HG03064 (cell line): ENCODE results near the gene TMPRSS6.

Experiments used
- ATAC-seq: cut with Tn5 transposase; IDR thresholded peaks from one replicate; pipeline ENCODE4 v1.9.1; 2021; ENCODE audit warnings: low read depth; ENCODE audit not compliant: unreplicated experiment

Gene TMPRSS6

GRCh38 chr22:37119872-37120271, 10.4 kb upstream of the TMPRSS6 start:
- no peak for ATAC-seq

- no peak for ATAC-seq
Observed at GRCh38 chr22:37118083-37118482, 8.6 kb upstream of the TMPRSS6 start.

GRCh38 chr22:37117092-37117491, 7.6 kb upstream of the TMPRSS6 start:
- ATAC-seq: no peak

DNA sequence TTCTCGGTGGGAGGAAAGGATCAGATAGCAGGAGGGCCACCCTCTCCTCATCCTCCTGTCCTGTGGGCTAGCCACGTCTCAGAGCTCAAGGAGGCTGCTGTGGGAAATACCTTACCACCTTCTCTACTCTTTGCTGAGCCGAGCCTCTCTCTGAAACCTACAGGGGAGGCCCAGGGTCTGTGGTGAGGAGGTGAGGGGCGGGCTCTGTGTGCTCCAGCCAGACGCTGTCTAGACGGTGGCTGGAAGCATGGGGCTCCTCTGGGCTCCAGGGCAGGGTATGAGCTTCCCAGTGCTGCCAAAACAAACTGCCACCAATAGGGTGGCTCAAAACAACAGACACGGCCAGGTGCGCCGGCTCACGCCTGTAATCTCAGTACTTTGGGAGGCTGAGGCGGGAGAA, 5.5 kb upstream of the TMPRSS6 start:
- no peak for ATAC-seq

- no peak for ATAC-seq
Observed at GRCh38 chr22:37113757-37114156, 4.2 kb upstream of the TMPRSS6 start.

DNA sequence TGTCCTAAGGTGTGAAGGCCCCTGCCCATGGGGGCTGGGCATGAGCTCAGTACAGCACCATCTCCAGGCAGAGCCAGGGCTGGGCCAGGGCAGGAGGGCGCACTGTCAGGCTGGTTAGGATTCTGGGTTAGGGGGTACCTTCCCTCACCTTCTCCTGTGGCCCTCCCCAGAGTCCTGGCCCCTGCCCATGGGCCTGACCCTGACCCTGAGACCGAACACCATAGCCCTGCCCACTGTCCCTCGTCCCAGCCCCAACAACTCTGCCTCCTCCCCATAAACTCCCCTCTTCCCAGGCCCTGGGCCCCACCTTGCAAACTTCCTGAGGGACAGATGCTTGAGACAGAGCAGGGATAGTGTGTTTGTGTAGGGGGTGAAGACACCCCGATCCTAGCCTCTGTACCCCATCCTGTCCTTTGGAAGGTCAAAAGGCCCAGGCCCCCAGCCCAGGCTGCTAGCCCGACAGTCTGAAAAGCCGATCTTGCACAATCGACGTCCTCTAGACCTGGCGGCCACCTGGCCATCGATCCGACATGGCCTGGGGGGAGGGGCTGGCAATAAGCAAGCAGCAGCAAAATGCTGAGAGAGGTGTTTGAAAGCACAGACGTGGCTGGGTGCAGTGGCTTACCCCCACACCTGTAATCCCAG, 2.7 kb upstream of the TMPRSS6 start:
- no peak for ATAC-seq

GRCh38 chr22:37111156-37111717, 1.7 kb upstream of the TMPRSS6 start:
- no peak for ATAC-seq

DNA sequence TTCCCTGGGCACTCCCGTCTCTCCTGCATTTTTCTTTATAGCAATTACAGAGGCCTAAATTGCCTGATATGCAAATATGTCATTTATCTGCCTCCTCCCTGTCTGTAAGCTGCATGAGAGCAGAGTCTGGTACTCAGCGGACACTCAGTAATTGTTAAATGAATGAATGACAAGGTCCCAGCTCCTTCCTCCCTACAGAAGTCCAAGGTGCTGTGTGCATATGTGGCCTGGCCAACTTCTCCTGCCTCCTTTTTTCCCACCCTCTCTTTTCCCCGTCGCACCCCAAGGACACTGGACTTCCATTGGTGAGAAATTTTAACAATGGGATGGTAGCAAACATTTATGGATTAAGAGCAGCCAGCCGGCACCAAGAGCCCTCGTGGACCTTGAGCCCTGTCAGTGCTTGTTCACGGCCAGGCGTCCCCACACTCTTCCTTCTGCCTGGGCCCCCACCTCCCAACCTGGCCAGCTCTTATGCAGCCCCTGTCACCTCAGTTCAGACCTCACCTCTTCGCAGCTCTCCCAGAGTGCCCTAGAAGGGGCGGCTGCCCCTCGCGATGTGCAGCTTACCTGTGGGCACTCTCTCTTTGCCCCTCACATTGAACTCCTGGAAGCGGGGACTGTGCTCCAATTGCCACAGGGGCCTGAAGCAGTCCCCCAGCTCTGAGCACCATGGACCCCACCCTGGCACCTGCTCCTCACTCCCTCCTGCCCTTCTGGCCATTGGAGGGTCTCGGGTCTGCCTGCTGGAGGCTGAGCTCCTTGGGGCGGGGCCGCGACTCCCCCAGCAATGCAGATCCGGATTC, 1.5 kb downstream of the TMPRSS6 start:
- no peak for ATAC-seq

- ATAC-seq: no peak
Observed at GRCh38 chr22:37105990-37106389, 3.5 kb downstream of the TMPRSS6 start.

DNA sequence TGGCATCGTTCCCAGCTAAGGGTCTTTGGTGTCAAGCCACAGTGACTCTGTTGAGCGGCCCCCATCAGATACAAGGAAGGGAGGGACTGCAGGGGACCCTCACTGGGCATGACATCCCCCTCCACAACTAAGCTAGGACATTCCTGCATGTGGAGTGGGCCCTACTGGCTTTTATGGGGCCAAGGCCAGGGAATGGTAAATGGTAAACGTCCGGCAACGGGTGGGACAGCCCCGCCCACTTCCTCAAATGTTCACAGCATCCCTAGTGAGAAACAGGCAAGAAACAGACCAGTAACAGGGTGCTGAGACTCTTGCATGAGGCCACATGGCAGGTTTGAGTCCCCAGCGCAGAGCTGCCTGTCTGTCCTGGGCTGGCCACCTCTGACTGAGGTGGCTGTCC, 4.4 kb downstream of the TMPRSS6 start:
- ATAC-seq: no peak

DNA sequence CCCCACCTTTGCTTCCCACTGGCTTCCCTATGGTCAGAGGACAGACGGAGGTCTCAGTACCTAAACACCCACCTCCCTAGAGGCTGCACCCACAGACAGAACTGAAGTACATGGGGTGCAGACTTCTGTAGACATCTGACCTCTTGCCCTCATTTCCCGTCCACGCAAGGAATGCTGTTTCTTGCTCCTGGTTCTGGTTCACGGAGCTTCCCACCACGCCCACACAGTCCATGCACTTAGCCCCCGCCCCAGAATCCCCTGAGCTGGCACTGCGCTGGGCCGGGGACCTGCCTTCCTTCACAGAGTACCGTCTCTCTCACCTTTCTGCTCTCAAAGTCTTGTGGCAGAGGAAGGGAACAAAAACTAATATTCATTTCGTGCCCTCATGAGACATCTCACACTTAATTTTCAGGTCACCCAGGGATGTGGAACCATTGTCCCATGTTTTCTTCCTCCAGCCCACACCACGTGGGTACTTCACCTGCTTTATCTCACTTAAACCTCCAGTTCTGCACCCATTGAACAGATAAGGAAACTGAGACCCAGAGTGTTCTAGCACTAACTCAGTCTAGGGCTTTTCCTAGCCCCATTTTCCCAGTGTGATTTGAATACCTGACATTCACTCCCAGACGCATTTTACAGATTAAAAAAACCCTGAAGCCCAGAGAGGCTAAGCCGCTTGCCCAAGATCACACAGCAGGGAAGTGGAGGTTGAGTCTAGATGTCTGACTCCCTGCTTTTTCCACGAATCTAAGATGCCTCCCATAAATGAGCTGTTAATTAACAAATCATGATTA, 5.7 kb downstream of the TMPRSS6 start:
- no peak for ATAC-seq

- no peak for ATAC-seq
Observed at GRCh38 chr22:37103151-37103550, 6.4 kb downstream of the TMPRSS6 start.

- ATAC-seq: no peak
Observed at GRCh38 chr22:37101311-37102066, 8.0 kb downstream of the TMPRSS6 start.

GRCh38 chr22:37100589-37101127, 8.9 kb downstream of the TMPRSS6 start:
- no peak for ATAC-seq

GRCh38 chr22:37098976-37099591, 10.4 kb downstream of the TMPRSS6 start:
- no peak for ATAC-seq

GRCh38 chr22:37097346-37097745, 12.2 kb downstream of the TMPRSS6 start:
- ATAC-seq: no peak

GRCh38 chr22:37095113-37095512, 14.4 kb downstream of the TMPRSS6 start:
- ATAC-seq: no peak

DNA sequence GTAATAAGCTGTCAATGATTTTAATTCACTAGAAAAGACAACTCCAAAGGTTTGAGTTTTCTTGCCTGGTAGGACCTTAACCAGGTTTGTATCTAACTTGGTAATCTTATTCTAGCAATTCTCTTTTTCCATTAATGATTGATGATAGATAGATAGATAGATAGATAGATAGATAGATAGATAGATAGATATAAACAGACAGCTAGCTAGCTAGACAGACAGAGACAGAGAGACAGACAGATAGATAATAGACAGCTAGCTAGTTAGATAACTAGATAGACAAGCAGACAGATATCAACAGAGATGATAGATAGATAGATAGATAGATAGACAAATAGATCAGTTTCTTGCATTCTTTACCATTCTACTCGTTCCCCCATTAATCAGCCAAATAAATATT, 15.3 kb downstream of the TMPRSS6 start:
- ATAC-seq: no peak

DNA sequence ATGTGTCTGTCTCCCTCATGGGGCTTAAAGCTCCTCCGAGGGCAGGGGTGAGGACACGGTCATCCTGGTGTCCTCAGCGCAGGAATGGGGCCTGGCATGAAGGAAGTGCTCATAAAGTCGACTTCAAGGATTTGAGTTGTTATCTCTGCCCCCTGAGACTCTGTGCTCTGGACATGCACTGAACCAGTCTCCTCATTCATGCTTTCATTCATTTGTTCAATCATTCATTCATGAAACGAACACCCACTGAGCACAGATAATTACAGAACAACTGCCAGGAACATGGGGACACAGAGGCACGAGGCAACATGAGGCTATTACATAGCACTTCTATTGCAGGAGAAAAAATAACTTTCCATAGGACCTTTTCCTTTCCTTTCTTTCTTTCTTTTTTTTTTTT, 16.5 kb downstream of the TMPRSS6 start:
- no peak for ATAC-seq

DNA sequence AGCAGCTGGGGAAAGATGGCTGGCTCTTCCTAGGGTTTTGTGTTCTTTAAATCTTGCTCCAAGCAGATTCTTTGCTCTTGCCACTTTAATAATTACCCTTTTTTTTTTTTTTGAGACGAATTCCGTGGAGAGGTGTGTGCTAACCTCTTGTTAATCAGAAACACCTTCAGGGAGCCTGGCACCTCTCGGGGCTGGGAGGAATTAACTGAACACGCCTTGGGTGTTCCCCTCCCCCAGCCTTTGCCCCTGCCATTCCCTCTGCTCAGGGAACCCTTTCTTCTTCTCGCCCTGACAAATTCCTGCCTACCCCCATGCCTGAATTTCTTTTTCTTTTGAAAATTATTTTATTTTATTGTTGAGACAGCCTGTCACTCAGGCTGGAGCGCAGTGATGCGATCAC, 17.5 kb downstream of the TMPRSS6 start:
- ATAC-seq: no peak
